Adrenal gland (tissue), 5 donors: ENCODE data around the gene NSL1.

Source experiments
- POLR2A ChIP-seq, 2 donors: fragments of 450-650 bp; IDR thresholded peaks; one replicate each; pipeline ENCODE4 v1.6.1; 2017; ENCODE audit warnings: antibody characterized with exemption in 2 of 2, mild to moderate bottlenecking in 2 of 2, moderate library complexity in 1 of 2
- TF ChIP-seq, protein P1 (sequence below), 6 experiments: fragments of 450-650 bp in 4 of 6; fragments of 200-600 bp in 2 of 6; sonication (generic) in 1 of 6; IDR thresholded peaks; 1 replicate in 5 of 6; 2 replicates in 1 of 6; pipeline versions ENCODE4 v1.5.1 to v1.8.0; 2016 to 2021; ENCODE audit warnings: antibody characterized with exemption in 6 of 6, mild to moderate bottlenecking in 2 of 6, moderate library complexity in 1 of 6
- donor health status: DM: no; HTN: no; CAD: no.

DNA sequence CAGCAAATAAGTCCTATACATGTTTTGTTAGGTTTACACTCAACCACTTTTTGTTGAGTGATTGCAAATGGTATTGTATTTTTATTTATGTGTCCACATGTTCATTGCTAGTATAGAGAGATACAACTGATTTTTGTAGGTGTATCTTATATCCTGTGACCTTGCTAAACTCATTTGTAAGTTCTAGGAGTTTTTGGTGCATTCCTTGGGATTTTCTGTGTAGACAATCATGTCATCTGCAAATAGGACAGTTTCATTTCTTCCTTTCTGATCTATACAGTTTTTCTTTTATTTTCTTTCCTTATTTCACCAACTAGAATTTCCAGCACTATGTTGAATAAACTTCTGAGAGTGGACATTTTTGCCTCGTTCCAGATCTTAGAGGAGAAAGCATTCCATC lies 75.4 kb downstream of the NSL1 start:
- TF ChIP-seq, protein P1, sequence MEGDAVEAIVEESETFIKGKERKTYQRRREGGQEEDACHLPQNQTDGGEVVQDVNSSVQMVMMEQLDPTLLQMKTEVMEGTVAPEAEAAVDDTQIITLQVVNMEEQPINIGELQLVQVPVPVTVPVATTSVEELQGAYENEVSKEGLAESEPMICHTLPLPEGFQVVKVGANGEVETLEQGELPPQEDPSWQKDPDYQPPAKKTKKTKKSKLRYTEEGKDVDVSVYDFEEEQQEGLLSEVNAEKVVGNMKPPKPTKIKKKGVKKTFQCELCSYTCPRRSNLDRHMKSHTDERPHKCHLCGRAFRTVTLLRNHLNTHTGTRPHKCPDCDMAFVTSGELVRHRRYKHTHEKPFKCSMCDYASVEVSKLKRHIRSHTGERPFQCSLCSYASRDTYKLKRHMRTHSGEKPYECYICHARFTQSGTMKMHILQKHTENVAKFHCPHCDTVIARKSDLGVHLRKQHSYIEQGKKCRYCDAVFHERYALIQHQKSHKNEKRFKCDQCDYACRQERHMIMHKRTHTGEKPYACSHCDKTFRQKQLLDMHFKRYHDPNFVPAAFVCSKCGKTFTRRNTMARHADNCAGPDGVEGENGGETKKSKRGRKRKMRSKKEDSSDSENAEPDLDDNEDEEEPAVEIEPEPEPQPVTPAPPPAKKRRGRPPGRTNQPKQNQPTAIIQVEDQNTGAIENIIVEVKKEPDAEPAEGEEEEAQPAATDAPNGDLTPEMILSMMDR (IDR thresholded peaks at IDR 0.05), result no peak
- TF ChIP-seq POLR2A (IDR thresholded peaks at IDR 0.05), result no peak
